Measurements from ENCODE around the gene CNGB1. TPM values are rescaled to one million over a fixed set of nuclear protein-coding genes. Genes with fewer than 3 reads are reported as not detected.
A peak's percentile ranks its signal among the peaks of the same experiment; 100 is the strongest.

Gene CNGB1
- total and polyA plus RNA-seq, 2 of the 13 experiments (the other 11 are each of a cell fraction or from before 2014, with no cell fraction given) = 0.02 to 0.15 TPM

DNA sequence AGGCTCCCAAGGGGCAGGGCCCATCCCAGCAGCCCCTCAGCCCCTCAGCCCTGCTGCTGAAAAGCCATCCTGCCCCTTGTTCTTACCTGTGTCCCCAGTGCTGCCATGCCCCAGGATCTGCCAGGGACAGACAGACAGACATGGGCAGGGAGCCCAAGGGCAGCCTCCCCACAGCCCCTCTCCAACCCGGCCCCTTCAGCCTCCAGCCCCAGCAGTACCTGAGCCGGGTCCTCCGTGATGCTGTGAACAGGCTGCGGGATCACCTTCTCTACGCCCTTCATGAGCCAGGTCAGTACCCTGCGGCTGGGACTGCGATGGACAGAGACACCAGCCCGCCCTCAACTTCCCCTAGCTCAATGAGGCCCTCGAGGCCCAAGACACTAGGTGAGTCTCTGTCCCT lies 8.2 kb downstream of the CNGB1 start:
- in situ Hi-C loops (cut with HindIII; ENCODE audit: extremely low pct_ligation_motif_present, low pct_unique_long_range_greater_than_20kb) = no loop called here
- 17% methylated on average over 9 of the region's 9 CpGs for WGBS (ENCODE audit: low lambda C conversion rate)

DNA sequence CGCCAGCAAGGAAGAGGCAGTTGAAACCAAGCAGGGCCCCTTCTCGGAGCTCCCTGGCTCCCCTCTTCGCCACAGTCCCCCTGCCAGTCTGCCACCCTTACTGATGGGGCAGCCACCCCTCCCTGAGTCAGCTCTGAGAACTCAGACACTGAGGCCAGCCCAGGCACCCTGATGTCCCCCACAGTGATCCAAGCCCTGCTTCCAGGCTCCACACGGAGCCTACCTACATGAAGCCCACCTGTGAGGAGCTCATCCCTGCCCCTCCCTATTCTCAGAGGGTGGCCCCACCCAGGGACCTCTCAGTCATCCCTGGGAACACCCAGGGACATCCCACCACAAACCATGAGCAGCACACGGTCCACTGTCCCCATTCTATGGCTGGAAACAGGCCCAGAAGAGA lies 8.9 kb downstream of the CNGB1 start:
- ChIA-PET CTCF (ENCODE audit: low intra/inter-chr PET ratio, low total read pairs) (no interaction called here), POLR2A (no interaction called here)
- Histone ChIP-seq H3K79me2 (ENCODE audit: insufficient read depth, low read length) (no peaks in the 10 kb centered on the region), H3K4me2 (ENCODE audit: low read depth, low read length) (no peak overlapping the region), H3K27ac (ENCODE audit: extremely low read length, insufficient read depth, low read length) (no peak overlapping the region), H4K20me1 (ENCODE audit: insufficient read depth, low read length) (no peaks in the 10 kb centered on the region), H2AFZ (ENCODE audit: low read length) (no peak overlapping the region), H3K9me3 (ENCODE audit: low read length) (no peaks in the 10 kb centered on the region), H3K27me3 (ENCODE audit: control insufficient read depth in 1 of 2, insufficient read depth in 2 of 2, low read length in 2 of 2) (peaks cover 4 to 54% of the 10 kb centered on the region in 2 experiments; a peak in 3 of 5 replicates), H3K4me3 (replicated peaks in 1 of 3; ENCODE audit: insufficient read depth in 1 of 3, low read depth in 2 of 3, low read length in 3 of 3) (no peak overlapping the region), H3K4me1 (ENCODE audit: insufficient read depth, low read length) (peaks cover 14% of the 10 kb centered on the region), H3K36me3 (replicated peaks in 1 of 2; ENCODE audit: control insufficient read depth in 1 of 2, insufficient read depth in 2 of 2, low read length in 2 of 2) (no peaks in the 10 kb centered on the region), H3K9ac (ENCODE audit: insufficient read depth, low read depth, low read length) (no peak overlapping the region)
- intact Hi-C loops (cut with micrococcal nuclease; ENCODE audit: unreplicated experiment) (no loop called here), in situ Hi-C loops (cut with HindIII; ENCODE audit: extremely low pct_ligation_motif_present, low pct_unique_long_range_greater_than_20kb) (no loop called here)
- no TSS peak for BruUV-seq (replicated peaks)
- WGBS (ENCODE audit: low lambda C conversion rate) = 0% methylated on average over 5 of the region's 5 CpGs
- no peak for FAIRE-seq
- ATAC-seq = peak; percentile 5; the same call in 1 of the 3 replicates
- DNase-seq (ENCODE audit: low spot score) = no peak
- no peak for TF ChIP-seq SP4 (CRISPR knock-in tag; IDR thresholded peaks at IDR 0.05)
- TF ChIP-seq, protein P1, sequence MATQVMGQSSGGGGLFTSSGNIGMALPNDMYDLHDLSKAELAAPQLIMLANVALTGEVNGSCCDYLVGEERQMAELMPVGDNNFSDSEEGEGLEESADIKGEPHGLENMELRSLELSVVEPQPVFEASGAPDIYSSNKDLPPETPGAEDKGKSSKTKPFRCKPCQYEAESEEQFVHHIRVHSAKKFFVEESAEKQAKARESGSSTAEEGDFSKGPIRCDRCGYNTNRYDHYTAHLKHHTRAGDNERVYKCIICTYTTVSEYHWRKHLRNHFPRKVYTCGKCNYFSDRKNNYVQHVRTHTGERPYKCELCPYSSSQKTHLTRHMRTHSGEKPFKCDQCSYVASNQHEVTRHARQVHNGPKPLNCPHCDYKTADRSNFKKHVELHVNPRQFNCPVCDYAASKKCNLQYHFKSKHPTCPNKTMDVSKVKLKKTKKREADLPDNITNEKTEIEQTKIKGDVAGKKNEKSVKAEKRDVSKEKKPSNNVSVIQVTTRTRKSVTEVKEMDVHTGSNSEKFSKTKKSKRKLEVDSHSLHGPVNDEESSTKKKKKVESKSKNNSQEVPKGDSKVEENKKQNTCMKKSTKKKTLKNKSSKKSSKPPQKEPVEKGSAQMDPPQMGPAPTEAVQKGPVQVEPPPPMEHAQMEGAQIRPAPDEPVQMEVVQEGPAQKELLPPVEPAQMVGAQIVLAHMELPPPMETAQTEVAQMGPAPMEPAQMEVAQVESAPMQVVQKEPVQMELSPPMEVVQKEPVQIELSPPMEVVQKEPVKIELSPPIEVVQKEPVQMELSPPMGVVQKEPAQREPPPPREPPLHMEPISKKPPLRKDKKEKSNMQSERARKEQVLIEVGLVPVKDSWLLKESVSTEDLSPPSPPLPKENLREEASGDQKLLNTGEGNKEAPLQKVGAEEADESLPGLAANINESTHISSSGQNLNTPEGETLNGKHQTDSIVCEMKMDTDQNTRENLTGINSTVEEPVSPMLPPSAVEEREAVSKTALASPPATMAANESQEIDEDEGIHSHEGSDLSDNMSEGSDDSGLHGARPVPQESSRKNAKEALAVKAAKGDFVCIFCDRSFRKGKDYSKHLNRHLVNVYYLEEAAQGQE (IDR thresholded peaks at IDR 0.05; ENCODE audit: borderline replicate concordance in 1 of 2, low read depth in 1 of 2, low read length in 2 of 2) = no peak
- TF ChIP-seq, protein P2, sequence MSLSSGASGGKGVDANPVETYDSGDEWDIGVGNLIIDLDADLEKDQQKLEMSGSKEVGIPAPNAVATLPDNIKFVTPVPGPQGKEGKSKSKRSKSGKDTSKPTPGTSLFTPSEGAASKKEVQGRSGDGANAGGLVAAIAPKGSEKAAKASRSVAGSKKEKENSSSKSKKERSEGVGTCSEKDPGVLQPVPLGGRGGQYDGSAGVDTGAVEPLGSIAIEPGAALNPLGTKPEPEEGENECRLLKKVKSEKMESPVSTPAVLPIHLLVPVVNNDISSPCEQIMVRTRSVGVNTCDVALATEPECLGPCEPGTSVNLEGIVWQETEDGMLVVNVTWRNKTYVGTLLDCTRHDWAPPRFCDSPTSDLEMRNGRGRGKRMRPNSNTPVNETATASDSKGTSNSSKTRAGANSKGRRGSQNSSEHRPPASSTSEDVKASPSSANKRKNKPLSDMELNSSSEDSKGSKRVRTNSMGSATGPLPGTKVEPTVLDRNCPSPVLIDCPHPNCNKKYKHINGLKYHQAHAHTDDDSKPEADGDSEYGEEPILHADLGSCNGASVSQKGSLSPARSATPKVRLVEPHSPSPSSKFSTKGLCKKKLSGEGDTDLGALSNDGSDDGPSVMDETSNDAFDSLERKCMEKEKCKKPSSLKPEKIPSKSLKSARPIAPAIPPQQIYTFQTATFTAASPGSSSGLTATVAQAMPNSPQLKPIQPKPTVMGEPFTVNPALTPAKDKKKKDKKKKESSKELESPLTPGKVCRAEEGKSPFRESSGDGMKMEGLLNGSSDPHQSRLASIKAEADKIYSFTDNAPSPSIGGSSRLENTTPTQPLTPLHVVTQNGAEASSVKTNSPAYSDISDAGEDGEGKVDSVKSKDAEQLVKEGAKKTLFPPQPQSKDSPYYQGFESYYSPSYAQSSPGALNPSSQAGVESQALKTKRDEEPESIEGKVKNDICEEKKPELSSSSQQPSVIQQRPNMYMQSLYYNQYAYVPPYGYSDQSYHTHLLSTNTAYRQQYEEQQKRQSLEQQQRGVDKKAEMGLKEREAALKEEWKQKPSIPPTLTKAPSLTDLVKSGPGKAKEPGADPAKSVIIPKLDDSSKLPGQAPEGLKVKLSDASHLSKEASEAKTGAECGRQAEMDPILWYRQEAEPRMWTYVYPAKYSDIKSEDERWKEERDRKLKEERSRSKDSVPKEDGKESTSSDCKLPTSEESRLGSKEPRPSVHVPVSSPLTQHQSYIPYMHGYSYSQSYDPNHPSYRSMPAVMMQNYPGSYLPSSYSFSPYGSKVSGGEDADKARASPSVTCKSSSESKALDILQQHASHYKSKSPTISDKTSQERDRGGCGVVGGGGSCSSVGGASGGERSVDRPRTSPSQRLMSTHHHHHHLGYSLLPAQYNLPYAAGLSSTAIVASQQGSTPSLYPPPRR (CRISPR knock-in tag; IDR thresholded peaks at IDR 0.05; ENCODE audit: borderline replicate concordance) = no peak

More for the DNA sequence above, 8.2 kb downstream of the CNGB1 start:
- Histone ChIP-seq H3K27ac (ENCODE audit: extremely low read length, insufficient read depth, low read length) (no peak overlapping the region), H3K36me3 (replicated peaks in 1 of 2; ENCODE audit: control insufficient read depth in 1 of 2, insufficient read depth in 2 of 2, low read length in 2 of 2) (no peaks in the 10 kb centered on the region), H3K9ac (ENCODE audit: insufficient read depth, low read depth, low read length) (no peak overlapping the region), H4K20me1 (ENCODE audit: insufficient read depth, low read length) (no peaks in the 10 kb centered on the region), H2AFZ (ENCODE audit: low read length) (no peak overlapping the region), H3K4me2 (ENCODE audit: low read depth, low read length) (no peak overlapping the region), H3K4me1 (ENCODE audit: insufficient read depth, low read length) (peaks cover 6% of the 10 kb centered on the region), H3K4me3 (replicated peaks in 1 of 3; ENCODE audit: insufficient read depth in 1 of 3, low read depth in 2 of 3, low read length in 3 of 3) (no peak overlapping the region), H3K9me3 (ENCODE audit: low read length) (no peaks in the 10 kb centered on the region), H3K27me3 (ENCODE audit: control insufficient read depth in 1 of 2, insufficient read depth in 2 of 2, low read length in 2 of 2) (peaks cover 4 to 52% of the 10 kb centered on the region in 2 experiments; a peak in 3 of 5 replicates), H3K79me2 (ENCODE audit: insufficient read depth, low read length) (no peaks in the 10 kb centered on the region)
- TF ChIP-seq ZNF432 (CRISPR knock-in tag; IDR thresholded peaks at IDR 0.05; ENCODE audit: borderline replicate concordance) = no peak
- no peak for TF ChIP-seq PLRG1 (conservative IDR thresholded peaks at IDR 0.05)
- no peak for TF ChIP-seq ZNF781 (CRISPR knock-in tag; IDR thresholded peaks at IDR 0.05; ENCODE audit: borderline replicate concordance, not compliant biosample characterization)
- no peak for TF ChIP-seq AHR (CRISPR knock-in tag; IDR thresholded peaks at IDR 0.05)
- TF ChIP-seq ZNF331 (CRISPR knock-in tag; IDR thresholded peaks at IDR 0.05) = no peak
- TF ChIP-seq ELF4 (CRISPR knock-in tag; IDR thresholded peaks at IDR 0.05; ENCODE audit: borderline replicate concordance) = no peak
- no peak for TF ChIP-seq RBM22 (optimal IDR thresholded peaks at IDR 0.05; ENCODE audit: low read length)
- no peak for TF ChIP-seq SNAPC2 (CRISPR knock-in tag; IDR thresholded peaks at IDR 0.05)
- no peak for TF ChIP-seq ZFP36L2 (CRISPR knock-in tag; IDR thresholded peaks at IDR 0.05)
- no peak for TF ChIP-seq HDAC6 (IDR thresholded peaks at IDR 0.05; ENCODE audit: low read depth, low read length)
- TF ChIP-seq CC2D1A (CRISPR knock-in tag; IDR thresholded peaks at IDR 0.05) = no peak
- no peak for TF ChIP-seq ZNF570 (CRISPR knock-in tag; IDR thresholded peaks at IDR 0.05; ENCODE audit: borderline replicate concordance)
- ChIA-PET CTCF (ENCODE audit: low intra/inter-chr PET ratio, low total read pairs) (no interaction called here), POLR2A (no interaction called here)
- no TSS peak for BruUV-seq (replicated peaks)
- intact Hi-C loops (cut with micrococcal nuclease; ENCODE audit: unreplicated experiment) = no loop called here
- FAIRE-seq (no peak), ATAC-seq (peak; percentile 9; the same call in 2 of the 3 replicates), DNase-seq (ENCODE audit: low spot score) (no peak)

Measured in HepG2 (cell line).